Stimulated activated naive B cell treated with anti-CD40 and anti-IgM and Interleukin-4, amounts not matched to agents 10 μg/mL and 1 μg/mL and 100 μg/mL, for 72 hours (primary cell): Measurements from ENCODE around the gene FGD5.
A peak's percentile ranks its signal among the peaks of the same experiment; 100 is the strongest.

Experiments used
- ATAC-seq, 2 donors: fragments of 150-1000 bp; cut with Tn5 transposase; replicated peaks; 2 replicates each; pipeline ENCODE4 v1.10.0; 2021; ENCODE audit warnings: moderate library complexity in 1 of 2
- DNase-seq: peaks from one replicate; pipeline ENCODE4 v3.0.0; 2021
- H3K27ac Mint-ChIP-seq: one replicate; pipeline ENCODE4 v1.8.0; 2022; ENCODE audit warnings: mild to moderate bottlenecking, mixed read lengths
- H3K27me3 Mint-ChIP-seq, 2 donors: one replicate each; pipeline ENCODE4 v1.8.0; 2022; ENCODE audit warnings: mixed read lengths in 2 of 2
- H3K36me3 Mint-ChIP-seq, 2 donors: one replicate each; pipeline ENCODE4 v1.8.0; 2022; ENCODE audit warnings: mixed read lengths in 2 of 2, mild to moderate bottlenecking in 1 of 2
- H3K4me1 Mint-ChIP-seq, 2 donors: one replicate each; pipeline ENCODE4 v1.8.0; 2022; ENCODE audit warnings: mixed read lengths in 2 of 2, mild to moderate bottlenecking in 1 of 2
- H3K4me3 Mint-ChIP-seq, 2 donors: one replicate each; pipeline ENCODE4 v1.8.0; 2022; ENCODE audit warnings: mild to moderate bottlenecking in 2 of 2, mixed read lengths in 2 of 2, moderate library complexity in 1 of 2
- H3K9me3 Mint-ChIP-seq, 2 donors: one replicate each; pipeline ENCODE4 v1.8.0; 2022; ENCODE audit warnings: mixed read lengths in 2 of 2, mild to moderate bottlenecking in 1 of 2

The FGD5 gene

DNA sequence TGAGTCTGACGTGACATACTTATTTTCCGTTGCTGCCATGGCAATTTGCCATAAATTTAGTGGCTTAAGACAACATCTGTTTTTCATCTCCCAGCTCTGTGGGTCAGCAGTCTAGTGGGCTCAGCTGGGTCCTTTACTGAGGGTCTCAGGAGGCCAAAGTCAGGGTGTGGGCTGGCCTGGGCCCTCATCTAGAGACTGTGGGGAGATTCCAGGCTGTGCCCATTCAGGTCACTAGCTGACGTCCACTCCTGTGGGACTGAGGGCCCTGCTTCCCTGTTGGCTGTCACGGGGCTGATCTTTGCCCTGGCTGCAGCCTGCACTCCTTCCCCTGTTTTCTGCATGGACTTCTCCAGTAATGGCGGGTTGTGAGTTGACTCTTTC, 19.1 kb downstream of the FGD5 start:
- H3K27me3 Mint-ChIP-seq, result peaks cover 17 to 31% of the 10 kb centered on the region in 2 donors
- no peaks in the 10 kb centered on the region for H3K36me3 Mint-ChIP-seq
- H3K27ac Mint-ChIP-seq, result no peak overlapping the region
- H3K4me3 Mint-ChIP-seq, result no peak overlapping the region
- H3K9me3 Mint-ChIP-seq, result no peaks in the 10 kb centered on the region
- ATAC-seq, result no peak
- H3K4me1 Mint-ChIP-seq, result no peaks in the 10 kb centered on the region
- no peak for DNase-seq

DNA sequence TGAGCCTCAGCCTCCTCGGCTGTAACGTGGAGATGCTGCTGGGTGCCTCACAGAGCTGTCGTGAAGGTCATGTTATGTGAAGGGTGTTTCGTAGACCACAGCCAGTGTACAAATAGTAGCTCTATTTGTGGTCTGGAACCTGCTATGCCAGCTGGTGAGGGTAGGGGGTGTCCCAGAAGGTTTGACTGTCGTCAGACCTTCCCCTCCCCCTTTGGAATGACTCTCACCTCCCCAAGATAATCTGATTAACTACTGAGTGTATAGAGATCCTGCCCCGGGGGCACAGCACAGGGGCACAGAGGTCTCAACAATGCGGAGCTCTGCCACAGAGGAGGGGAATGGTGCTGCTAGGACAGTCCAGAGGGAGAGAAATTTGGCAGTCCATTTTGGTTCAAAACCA, 20.5 kb downstream of the FGD5 start:
- H3K9me3 Mint-ChIP-seq, result no peaks in the 10 kb centered on the region
- H3K36me3 Mint-ChIP-seq, result no peaks in the 10 kb centered on the region
- H3K4me1 Mint-ChIP-seq, result no peaks in the 10 kb centered on the region
- H3K27ac Mint-ChIP-seq, result no peak overlapping the region
- ATAC-seq (peak; percentile 57 to 77), DNase-seq (no peak)
- peaks cover 17 to 31% of the 10 kb centered on the region in 2 donors for H3K27me3 Mint-ChIP-seq
- H3K4me3 Mint-ChIP-seq, result no peak overlapping the region

DNA sequence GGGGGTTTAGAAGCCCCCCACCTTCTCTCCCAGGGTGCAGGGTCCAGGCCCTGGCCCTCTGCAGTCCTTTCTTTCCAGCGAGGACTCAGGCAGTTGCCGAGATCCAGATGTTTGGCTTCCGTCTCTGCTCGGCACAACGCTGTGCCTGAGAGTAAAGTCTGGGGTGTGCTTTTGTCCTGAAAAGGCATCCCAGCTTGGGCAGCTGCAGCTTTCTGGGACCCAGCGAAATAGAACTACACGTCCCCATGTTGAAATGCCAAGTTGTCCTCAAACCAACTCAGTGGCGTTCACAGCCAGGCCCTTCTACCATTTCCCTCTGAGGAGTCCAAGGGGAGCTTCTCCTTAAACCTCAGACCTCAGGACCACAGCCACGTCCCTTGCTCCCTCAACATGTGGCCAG, 23.1 kb downstream of the FGD5 start:
- Mint-ChIP-seq H3K27me3 (peaks cover 9 to 24% of the 10 kb centered on the region in 2 donors), H3K27ac (no peak overlapping the region), H3K36me3 (no peaks in the 10 kb centered on the region), H3K4me1 (peaks cover 0 to 6% of the 10 kb centered on the region in 2 donors), H3K9me3 (no peaks in the 10 kb centered on the region), H3K4me3 (no peak overlapping the region)
- ATAC-seq, result no peak
- no peak for DNase-seq

DNA sequence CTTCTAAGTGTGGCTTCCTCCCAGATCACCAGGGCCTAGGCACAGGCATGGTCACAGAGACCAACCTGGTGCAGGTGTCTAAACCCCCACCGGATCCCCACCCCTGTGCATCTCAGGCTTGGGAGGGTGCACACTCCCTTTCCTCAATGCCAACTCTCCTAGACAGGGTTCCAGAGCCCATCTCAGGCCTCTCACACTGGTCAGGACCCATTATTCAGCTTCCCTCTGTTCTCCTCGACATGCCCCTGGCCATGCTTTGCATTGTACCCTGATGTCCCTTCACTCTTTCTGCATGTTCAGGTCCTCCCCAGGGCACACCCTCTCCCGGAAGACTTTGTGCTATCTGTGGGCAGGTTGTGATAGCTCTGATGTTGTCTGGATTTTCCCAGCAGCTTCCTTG, 23.5 kb downstream of the FGD5 start:
- DNase-seq (no peak), ATAC-seq (no peak)
- H3K27me3 Mint-ChIP-seq, result peaks cover 7 to 24% of the 10 kb centered on the region in 2 donors
- H3K9me3 Mint-ChIP-seq, result no peaks in the 10 kb centered on the region
- H3K36me3 Mint-ChIP-seq, result no peaks in the 10 kb centered on the region
- peaks cover 0 to 6% of the 10 kb centered on the region in 2 donors for H3K4me1 Mint-ChIP-seq
- H3K4me3 Mint-ChIP-seq, result no peak overlapping the region
- no peak overlapping the region for H3K27ac Mint-ChIP-seq

DNA sequence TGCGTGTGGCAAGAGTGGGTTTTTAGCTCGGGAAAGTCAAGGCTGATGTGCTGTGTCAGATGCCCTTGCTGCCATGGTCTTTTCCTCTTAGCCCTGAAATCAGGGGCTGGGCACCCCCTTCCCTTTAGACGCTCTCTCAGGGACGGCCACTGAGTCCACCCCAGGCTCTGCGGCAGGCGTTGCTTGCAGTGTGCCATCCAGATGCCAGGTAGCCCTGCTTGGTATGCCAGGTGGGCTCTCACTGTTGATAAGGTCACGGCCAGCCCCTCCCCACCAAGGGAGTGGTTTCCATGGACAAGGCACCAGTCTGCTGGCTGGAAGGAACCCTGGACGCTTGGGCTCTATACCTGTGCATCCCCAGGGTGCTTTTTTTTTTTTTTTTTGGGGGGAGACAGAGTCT, 24.6 kb downstream of the FGD5 start:
- no peak for ATAC-seq
- no peaks in the 10 kb centered on the region for H3K36me3 Mint-ChIP-seq
- no peak overlapping the region for H3K27ac Mint-ChIP-seq
- H3K27me3 Mint-ChIP-seq, result peaks cover 7 to 30% of the 10 kb centered on the region in 2 donors
- no peak for DNase-seq
- H3K4me3 Mint-ChIP-seq, result no peak overlapping the region
- H3K4me1 Mint-ChIP-seq, result peaks cover 10 to 15% of the 10 kb centered on the region in 2 donors
- no peaks in the 10 kb centered on the region for H3K9me3 Mint-ChIP-seq

DNA sequence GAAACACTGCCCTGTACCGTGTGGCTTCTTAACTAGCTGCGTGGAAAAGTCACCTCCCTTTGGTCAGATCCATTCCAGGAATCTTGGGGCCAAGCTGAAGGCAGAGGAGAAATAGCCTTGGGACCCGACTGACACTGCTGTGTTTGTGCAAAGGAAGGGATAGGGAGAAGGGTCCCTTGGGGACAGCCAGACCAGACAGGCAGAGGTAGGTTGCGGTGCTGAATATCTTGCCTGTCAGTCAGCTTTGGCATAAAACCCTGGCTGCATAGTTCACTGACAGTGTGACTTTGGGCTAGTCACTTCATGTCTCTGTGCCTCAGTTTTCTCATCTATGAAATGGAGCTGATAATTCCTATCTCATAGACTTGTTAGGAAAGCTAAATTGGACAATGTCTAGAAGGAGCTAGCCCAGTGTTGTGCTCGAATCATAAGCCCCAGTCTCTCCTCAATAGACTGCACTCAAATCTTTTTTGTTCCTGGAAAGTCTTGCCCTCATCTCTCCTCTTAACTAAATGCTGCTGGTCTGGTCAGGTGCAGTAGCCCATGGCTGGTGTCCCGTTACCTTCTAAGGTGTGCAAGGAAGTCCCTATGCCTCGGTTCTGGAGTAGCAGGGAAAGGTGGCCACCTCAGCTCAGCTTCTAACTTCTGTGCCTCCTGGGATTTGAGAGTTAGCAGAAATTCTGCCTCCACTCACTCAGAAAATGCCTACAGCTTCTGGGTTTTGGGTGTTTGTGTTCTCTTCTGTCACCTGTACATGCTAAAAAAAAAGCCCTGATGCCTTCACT, 25.8 kb downstream of the FGD5 start:
- DNase-seq (no peak), ATAC-seq (peak in 1 of 2 donors; percentile 21)
- Mint-ChIP-seq H3K4me3 (no peak overlapping the region), H3K27ac (no peak overlapping the region), H3K4me1 (peaks cover 12 to 15% of the 10 kb centered on the region in 2 donors), H3K36me3 (no peaks in the 10 kb centered on the region), H3K9me3 (no peaks in the 10 kb centered on the region), H3K27me3 (peaks cover 11 to 24% of the 10 kb centered on the region in 2 donors)

DNA sequence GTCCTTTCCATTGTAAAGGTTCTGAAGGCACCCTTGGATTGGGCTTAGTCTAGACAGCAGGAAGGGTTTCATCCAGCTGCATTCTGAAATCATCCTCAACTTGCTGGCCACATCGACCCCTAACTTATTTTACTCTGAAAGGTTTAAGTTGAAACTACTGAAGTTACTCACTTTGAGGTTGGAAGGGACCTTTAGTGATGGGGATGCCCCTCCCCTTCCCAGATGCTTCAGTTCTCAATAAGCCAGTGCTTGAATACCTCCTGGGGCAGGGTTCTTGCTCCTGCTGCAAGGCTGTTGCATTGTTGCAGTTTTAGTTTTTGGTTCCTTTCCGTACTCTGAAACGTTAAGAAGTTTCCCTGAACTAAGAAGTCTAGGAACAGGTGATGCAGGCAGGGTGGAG, 26.4 kb downstream of the FGD5 start:
- no peaks in the 10 kb centered on the region for H3K36me3 Mint-ChIP-seq
- peaks cover 11 to 28% of the 10 kb centered on the region in 2 donors for H3K27me3 Mint-ChIP-seq
- no peak for DNase-seq
- peaks cover 12 to 15% of the 10 kb centered on the region in 2 donors for H3K4me1 Mint-ChIP-seq
- ATAC-seq, result peak; percentile 73 to 78
- no peak overlapping the region for H3K4me3 Mint-ChIP-seq
- H3K9me3 Mint-ChIP-seq, result no peaks in the 10 kb centered on the region
- H3K27ac Mint-ChIP-seq, result no peak overlapping the region

DNA sequence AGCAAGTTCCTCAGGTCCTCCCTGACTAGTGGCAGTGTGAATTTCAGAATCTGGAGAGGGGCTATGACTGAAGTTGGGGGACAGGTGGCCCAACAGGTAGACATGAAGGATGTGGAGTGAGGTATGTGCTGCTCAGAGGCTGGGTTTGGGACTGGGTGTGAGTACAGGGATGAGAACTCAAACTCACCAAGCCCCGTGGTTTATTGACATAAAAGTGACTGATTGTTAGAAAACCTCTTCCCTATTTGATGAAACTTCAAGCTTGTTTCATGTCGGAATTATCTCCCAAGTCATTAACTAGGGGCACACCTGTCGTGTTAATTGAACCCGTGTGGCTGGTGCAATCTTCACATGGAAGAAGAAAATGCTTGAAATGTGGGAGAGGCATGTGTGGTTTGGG, 27.1 kb downstream of the FGD5 start:
- ATAC-seq, result no peak
- Mint-ChIP-seq H3K36me3 (no peaks in the 10 kb centered on the region), H3K9me3 (no peaks in the 10 kb centered on the region), H3K27ac (no peak overlapping the region), H3K4me3 (no peak overlapping the region), H3K27me3 (peaks cover 17 to 35% of the 10 kb centered on the region in 2 donors), H3K4me1 (peaks cover 12 to 15% of the 10 kb centered on the region in 2 donors)
- DNase-seq, result no peak

DNA sequence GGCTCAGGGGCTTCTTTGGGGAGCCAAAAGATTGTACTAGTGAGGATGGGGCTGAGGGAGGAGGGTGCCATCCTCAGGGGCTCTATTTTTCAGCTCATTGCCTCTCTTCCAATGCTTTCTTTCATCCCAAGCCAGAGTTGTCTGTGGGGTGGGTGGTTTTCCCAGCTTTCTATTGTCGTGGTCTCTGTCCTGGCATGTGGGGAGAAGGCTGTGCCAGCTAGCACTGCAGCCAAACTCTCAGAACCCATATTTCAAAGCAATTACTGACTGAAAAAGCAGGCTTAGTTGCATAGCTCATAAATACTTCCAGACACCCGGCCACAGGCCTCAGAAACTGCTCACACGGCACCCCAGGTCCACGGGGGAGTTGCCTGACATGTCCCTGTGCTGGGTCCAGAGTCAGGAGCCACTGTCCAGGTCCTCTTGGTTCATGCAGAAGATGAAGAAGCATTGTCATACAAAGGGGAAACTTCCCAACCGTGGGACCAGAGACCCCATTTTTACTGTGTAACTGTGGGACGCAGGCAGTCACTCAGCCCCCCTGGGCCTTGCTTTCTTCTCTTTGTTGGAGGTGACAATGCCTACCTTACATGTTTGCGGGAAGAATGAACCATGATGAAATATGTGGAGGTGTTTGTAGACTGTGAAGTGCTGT, 27.6 kb downstream of the FGD5 start:
- no peak for DNase-seq
- no peak overlapping the region for H3K4me3 Mint-ChIP-seq
- H3K4me1 Mint-ChIP-seq, result peaks cover 12 to 15% of the 10 kb centered on the region in 2 donors
- no peaks in the 10 kb centered on the region for H3K36me3 Mint-ChIP-seq
- H3K27ac Mint-ChIP-seq, result no peak overlapping the region
- no peaks in the 10 kb centered on the region for H3K9me3 Mint-ChIP-seq
- ATAC-seq, result no peak
- H3K27me3 Mint-ChIP-seq, result peaks cover 18 to 36% of the 10 kb centered on the region in 2 donors

DNA sequence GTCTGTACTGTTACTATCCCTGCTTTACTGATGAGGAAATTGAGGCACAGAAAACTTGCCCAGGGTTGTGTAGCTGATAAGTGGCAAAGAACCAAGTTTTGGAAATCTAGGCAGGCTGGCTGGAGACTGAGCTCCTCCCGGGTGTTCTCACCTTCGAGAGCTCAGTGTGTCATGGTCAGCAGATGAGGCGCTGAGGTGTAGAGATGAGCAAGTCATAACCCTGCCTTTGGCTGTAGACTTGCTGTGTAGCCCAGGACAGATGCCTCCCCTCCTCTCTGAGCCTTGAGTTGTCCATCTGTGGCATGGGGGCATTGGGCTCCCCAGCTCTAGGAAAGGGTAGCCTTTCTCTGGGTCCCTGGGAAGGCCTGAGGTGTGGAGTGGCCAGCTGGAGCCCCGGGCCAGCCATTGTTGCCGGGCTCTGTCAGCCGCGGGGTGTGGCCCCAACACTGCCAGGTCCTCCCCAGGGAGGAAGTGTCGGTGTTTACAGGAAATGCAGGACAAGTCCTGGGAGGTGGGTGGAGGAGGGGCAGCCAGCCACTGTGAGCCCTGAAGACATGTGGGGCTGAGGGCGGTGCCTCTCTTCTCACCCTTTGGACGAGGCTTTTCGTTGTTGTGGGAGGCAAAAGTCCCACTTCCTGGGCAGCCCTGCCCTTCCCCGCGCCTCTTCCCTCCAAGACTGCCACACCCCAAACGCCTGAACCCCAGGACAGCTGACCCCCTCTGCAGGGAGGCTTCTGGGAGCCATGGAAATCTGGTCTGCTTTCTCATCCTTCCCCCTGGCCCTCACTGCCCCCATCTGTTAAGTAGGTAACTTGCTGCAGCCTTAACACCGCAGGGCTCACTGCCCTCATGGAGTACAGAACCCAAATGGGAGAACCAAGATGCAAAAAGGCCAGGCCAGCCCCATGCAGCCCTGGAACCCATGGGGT, 29.1 kb downstream of the FGD5 start:
- peak; percentile 46 to 51 for ATAC-seq

DNA sequence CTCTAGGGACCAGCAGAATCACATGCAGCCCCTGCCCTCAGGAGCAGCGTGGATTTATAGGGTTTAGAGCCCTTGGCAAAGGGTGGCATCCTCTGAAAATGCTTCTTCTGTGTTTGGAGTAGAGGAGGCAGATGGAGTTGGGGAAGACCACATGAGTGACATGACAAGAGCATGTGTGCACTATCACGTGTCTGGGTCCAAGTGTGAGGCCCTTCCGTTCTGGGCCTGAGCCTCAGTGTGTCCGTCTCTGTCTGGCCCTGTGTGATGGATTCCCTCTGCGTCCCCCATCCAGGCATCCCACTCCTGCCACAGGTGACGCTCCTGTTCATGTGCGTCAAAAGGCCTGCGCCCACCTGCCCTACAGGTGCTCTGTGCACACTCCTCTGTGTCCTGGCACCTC, 30.1 kb downstream of the FGD5 start:
- H3K27me3 Mint-ChIP-seq, result peaks cover 20 to 35% of the 10 kb centered on the region in 2 donors

More for the DNA sequence above, 29.1 kb downstream of the FGD5 start:
- Mint-ChIP-seq H3K4me3 (no peak overlapping the region), H3K9me3 (peaks cover 0 to 3% of the 10 kb centered on the region in 2 donors), H3K27ac (no peak overlapping the region), H3K4me1 (peaks cover 12 to 15% of the 10 kb centered on the region in 2 donors), H3K27me3 (peaks cover 14 to 35% of the 10 kb centered on the region in 2 donors), H3K36me3 (no peaks in the 10 kb centered on the region)
- DNase-seq, result no peak

DNA sequence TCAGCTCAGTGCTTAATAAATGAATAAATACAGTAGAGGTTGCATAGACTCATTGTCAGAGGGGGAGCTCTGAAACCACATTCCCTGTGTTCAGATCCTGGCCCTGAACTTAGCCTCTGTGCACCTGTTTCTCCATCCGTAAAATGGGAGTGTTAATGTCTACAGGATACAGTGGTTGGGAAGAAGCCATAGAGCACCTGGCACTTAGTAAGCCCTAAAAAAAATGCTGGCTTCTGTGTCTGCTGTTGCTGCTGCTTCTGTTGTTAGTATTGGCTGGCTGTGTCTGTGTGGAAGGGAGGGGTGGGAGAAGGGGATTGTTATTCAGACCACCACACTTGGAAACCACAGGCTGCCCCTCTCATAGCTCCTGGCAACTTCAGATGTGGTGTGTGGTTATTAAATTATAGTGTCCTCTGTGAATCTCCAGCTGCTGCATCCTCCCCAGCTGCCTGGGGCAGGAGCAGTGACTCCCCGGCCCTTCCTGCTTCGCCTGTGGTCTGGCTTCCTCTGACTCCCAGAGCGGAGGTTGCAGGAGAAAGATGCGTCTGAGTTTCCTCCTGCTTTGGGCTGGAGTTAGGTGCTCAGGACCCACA, 31.0 kb downstream of the FGD5 start:
- Mint-ChIP-seq H3K4me1 (peaks cover 12 to 14% of the 10 kb centered on the region in 2 donors), H3K9me3 (peaks cover 0 to 3% of the 10 kb centered on the region in 2 donors), H3K27me3 (peaks cover 20 to 35% of the 10 kb centered on the region in 2 donors), H3K4me3 (no peak overlapping the region), H3K36me3 (no peaks in the 10 kb centered on the region), H3K27ac (no peak overlapping the region)
- no peak for DNase-seq
- no peak for ATAC-seq

More for the DNA sequence above, 30.1 kb downstream of the FGD5 start:
- ATAC-seq (no peak), DNase-seq (no peak)
- peaks cover 12 to 15% of the 10 kb centered on the region in 2 donors for H3K4me1 Mint-ChIP-seq
- H3K9me3 Mint-ChIP-seq, result peaks cover 0 to 3% of the 10 kb centered on the region in 2 donors
- no peaks in the 10 kb centered on the region for H3K36me3 Mint-ChIP-seq
- H3K4me3 Mint-ChIP-seq, result no peak overlapping the region
- H3K27ac Mint-ChIP-seq, result no peak overlapping the region

DNA sequence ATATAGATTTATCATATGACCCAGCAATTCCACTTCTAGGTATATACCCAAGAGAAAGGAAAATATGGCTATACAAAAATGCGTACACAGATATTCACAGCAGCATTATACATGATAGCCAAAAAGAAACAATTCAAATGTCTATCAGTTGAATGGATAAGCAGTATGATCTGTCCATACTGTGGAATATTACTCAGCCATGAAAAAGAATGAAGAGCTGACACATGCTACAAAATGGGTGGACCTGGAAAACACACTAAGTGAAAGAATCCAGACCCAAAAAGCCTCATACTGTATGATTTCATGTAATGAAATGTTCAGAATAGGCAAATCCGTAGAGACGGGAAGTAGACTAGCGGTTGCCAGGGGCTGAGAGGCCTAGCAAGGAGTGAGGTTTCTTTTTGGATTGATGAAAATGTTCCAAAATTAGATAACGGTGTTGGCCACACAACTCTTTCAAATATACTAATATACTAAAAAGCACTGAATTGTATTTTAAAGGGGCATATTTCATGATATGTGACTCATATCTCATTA, 33.4 kb downstream of the FGD5 start:
- H3K27ac Mint-ChIP-seq, result no peak overlapping the region
- H3K36me3 Mint-ChIP-seq, result no peaks in the 10 kb centered on the region
- H3K4me3 Mint-ChIP-seq, result no peak overlapping the region
- no peak for ATAC-seq
- H3K9me3 Mint-ChIP-seq, result peaks cover 9 to 12% of the 10 kb centered on the region in 2 donors
- peaks cover 9 to 12% of the 10 kb centered on the region in 2 donors for H3K4me1 Mint-ChIP-seq
- peaks cover 31 to 40% of the 10 kb centered on the region in 2 donors for H3K27me3 Mint-ChIP-seq
- no peak for DNase-seq
